ENCODE results near the gene NAE1. TPM values are rescaled to one million over a fixed set of nuclear protein-coding genes. Genes with fewer than 3 reads are reported as not detected.

NAE1 gene
- total RNA-seq, 1 experiment from 2014 or later = 129 TPM

- no peak overlapping the region for H3K4me3 Mint-ChIP-seq
- CTCF ChIA-PET = no interaction called here
- no peaks in the 10 kb centered on the region for H3K4me1 Mint-ChIP-seq
- peak overlapping the region; percentile 45; the same call in 1 of the 2 replicates for H3K27ac Mint-ChIP-seq
- TF ChIP-seq AFF4 (CRISPR knock-in tag; IDR thresholded peaks at IDR 0.05; ENCODE audit: borderline replicate concordance) (no peak), ZNF263 (CRISPR knock-in tag; IDR thresholded peaks at IDR 0.05; ENCODE audit: low read depth) (no peak), ARID4B (CRISPR knock-in tag; IDR thresholded peaks at IDR 0.05; ENCODE audit: borderline replicate concordance) (no peak)
- ATAC-seq (no peak), DNase-seq (ENCODE audit: low spot score) (no peak)
- H3K27me3 Mint-ChIP-seq (ENCODE audit: low read depth) = no peaks in the 10 kb centered on the region
- H3K9me3 Mint-ChIP-seq = no peaks in the 10 kb centered on the region
- peaks cover 33% of the 10 kb centered on the region for H3K36me3 Mint-ChIP-seq
- POLR2A ChIA-PET = no interaction called here
Observed at GRCh38 chr16:66802159-66802558, 28.6 kb downstream of the NAE1 start.

- ATAC-seq = peak; percentile 67
- Mint-ChIP-seq H3K36me3 (peaks cover 27% of the 10 kb centered on the region), H3K9me3 (no peaks in the 10 kb centered on the region), H3K27ac (peak within 1 kb of the TSS; percentile 45; the same call in 1 of the 2 replicates), H3K4me1 (no peaks in the 10 kb centered on the region), H3K27me3 (ENCODE audit: low read depth) (no peaks in the 10 kb centered on the region), H3K4me3 (no peak within 1 kb of the TSS)
- CTCF ChIA-PET = interaction anchor here (2.1 kb wide), 1 partner anchor 29 kb away, joined by 9 read pairs; the partner anchor contains the start of gene NAE1
- POLR2A ChIA-PET = interaction anchor here (0.6 to 1.1 kb wide), 2 partner anchors 29 to 282 kb away, joined by 3 read pairs; partner anchors contain the start of gene NAE1
- TF ChIP-seq JUN (CRISPR knock-in tag; IDR thresholded peaks at IDR 0.05) = no peak
- peak; percentile 49; the same call in 1 of the 2 replicates for TF ChIP-seq NFE2L1 (CRISPR knock-in tag; IDR thresholded peaks at IDR 0.05)
- 0 out of 2 replicates have a peak, but pooled peaks have one; percentile 43 for TF ChIP-seq MYBL2 (CRISPR knock-in tag; IDR thresholded peaks at IDR 0.05)
- no peak for TF ChIP-seq FOXP4 (CRISPR knock-in tag; IDR thresholded peaks at IDR 0.05)
- no peak for TF ChIP-seq ERG (CRISPR knock-in tag; IDR thresholded peaks at IDR 0.05)
- peak; percentile 24 for DNase-seq (ENCODE audit: low spot score)
Observed at GRCh38 chr16:66801320-66802105, 29.3 kb downstream of the NAE1 start, which contains the start of gene TERB1. Gene TERB1 (minus strand): TSS chr16:66801584. CDS start chr16:66796798, 4,786 bp downstream.
